Neuronal stem cell (in vitro differentiated cells): Measurements from ENCODE around the gene C6orf118. TPM values are rescaled to one million over a fixed set of nuclear protein-coding genes. Genes with fewer than 3 reads are reported as not detected.

ENCODE experiments used
- DNase-seq: peaks from one replicate; pipeline ENCODE4 v3.0.0-alpha.2; 2013; ENCODE audit warnings: low spot score
- H2AFZ ChIP-seq: one replicate; pipeline ENCODE4 v1.6.1; 2013; ENCODE audit warnings: mild to moderate bottlenecking, low read length, inconsistent platforms
- H2AK5ac ChIP-seq: 2 replicates; pipeline ENCODE4 v1.6.1; 2013; ENCODE audit warnings: low read depth, mild to moderate bottlenecking, inconsistent platforms, low read length, moderate library complexity, mixed read lengths
- H2BK120ac ChIP-seq: 2 replicates; pipeline ENCODE4 v1.6.1; 2013; ENCODE audit warnings: low read depth, mild to moderate bottlenecking, inconsistent platforms, low read length, moderate library complexity, mixed read lengths
- H2BK12ac ChIP-seq: one replicate; pipeline ENCODE4 v1.6.1; 2013; ENCODE audit warnings: low read length, inconsistent platforms
- H2BK15ac ChIP-seq: 2 replicates; pipeline ENCODE4 v1.6.1; 2013; ENCODE audit warnings: mild to moderate bottlenecking, low read length, inconsistent platforms, mixed read lengths
- H2BK5ac ChIP-seq: one replicate; pipeline ENCODE4 v1.6.1; 2013; ENCODE audit warnings: inconsistent platforms, mild to moderate bottlenecking, low read length, moderate library complexity
- H3K14ac ChIP-seq: one replicate; pipeline ENCODE4 v1.6.1; 2013; ENCODE audit warnings: low read length, inconsistent platforms
- H3K18ac ChIP-seq: 2 replicates; pipeline ENCODE4 v1.6.1; 2013; ENCODE audit warnings: low read length, inconsistent platforms
- H3K23ac ChIP-seq: 2 replicates; pipeline ENCODE4 v1.6.1; 2013; ENCODE audit warnings: low read depth, mild to moderate bottlenecking, mixed read lengths, low read length, inconsistent platforms; ENCODE audit not compliant: poor library complexity
- H3K27ac ChIP-seq: replicated peaks from 3 replicates; pipeline ENCODE4 v1.5.1; 2013; ENCODE audit warnings: low read length, inconsistent platforms
- H3K27me3 ChIP-seq, 3 experiments: 2 replicates each; pipeline ENCODE4 v1.6.1; 2013; ENCODE audit warnings: low read length in 3 of 3, mild to moderate bottlenecking in 2 of 3, inconsistent platforms in 1 of 3, low read depth in 1 of 3, mixed read lengths in 1 of 3, moderate library complexity in 1 of 3; ENCODE audit not compliant: control insufficient read depth in 3 of 3, insufficient read depth in 3 of 3
- H3K36me3 ChIP-seq, 2 donors: replicated peaks in 1 of 2; 2 replicates each; pipeline ENCODE4 v1.6.1; 2013; ENCODE audit warnings: low read length in 2 of 2; ENCODE audit not compliant: control insufficient read depth in 2 of 2, insufficient read depth in 2 of 2
- H3K4ac ChIP-seq: 2 replicates; pipeline ENCODE4 v1.6.1; 2013; ENCODE audit warnings: inconsistent platforms, mild to moderate bottlenecking, low read length, moderate library complexity
- H3K4me1 ChIP-seq, 2 donors: 1 replicate in 1 of 2; 2 replicates in 1 of 2; pipeline ENCODE4 v1.6.1; 2013; ENCODE audit warnings: low read length in 2 of 2, low read depth in 1 of 2; ENCODE audit not compliant: control insufficient read depth in 2 of 2, insufficient read depth in 1 of 2
- H3K4me2 ChIP-seq: one replicate; pipeline ENCODE4 v1.6.1; 2013; ENCODE audit warnings: mild to moderate bottlenecking, low read length, inconsistent platforms; ENCODE audit not compliant: insufficient read depth, poor library complexity, severe bottlenecking
- H3K4me3 ChIP-seq, 2 donors: 2 replicates each; pipeline ENCODE4 v1.5.1; 2013; ENCODE audit warnings: low read length in 2 of 2, mild to moderate bottlenecking in 2 of 2, inconsistent platforms in 1 of 2, moderate library complexity in 1 of 2
- H3K79me1 ChIP-seq: one replicate; pipeline ENCODE4 v1.6.1; 2013; ENCODE audit warnings: low read depth, mild to moderate bottlenecking, inconsistent platforms, low read length, moderate library complexity
- H3K9ac ChIP-seq: one replicate; pipeline ENCODE4 v1.6.1; 2013; ENCODE audit warnings: mild to moderate bottlenecking, low read depth, low read length, inconsistent platforms; ENCODE audit not compliant: poor library complexity
- H3K9me3 ChIP-seq, 2 donors: replicated peaks in 1 of 2; 2 replicates each; pipeline versions ENCODE3 to v1.6.1; 2013; ENCODE audit warnings: low read length in 2 of 2, mild to moderate bottlenecking in 2 of 2, inconsistent platforms in 1 of 2, low read depth in 1 of 2, mixed read lengths in 1 of 2, moderate library complexity in 1 of 2; ENCODE audit not compliant: control insufficient read depth in 2 of 2, insufficient read depth in 1 of 2
- H4K8ac ChIP-seq: one replicate; pipeline ENCODE4 v1.6.1; 2013; ENCODE audit warnings: low read depth, mild to moderate bottlenecking, inconsistent platforms, low read length, moderate library complexity
- H4K91ac ChIP-seq: one replicate; pipeline ENCODE4 v1.6.1; 2013; ENCODE audit warnings: low read length, low read depth, mild to moderate bottlenecking, inconsistent platforms; ENCODE audit not compliant: poor library complexity
- WGBS, 2 donors: extraction: QIAGEN DNeasy Blood & Tissue Kit; methylation state at CpG; one replicate each; pipeline ENCODE4 v1.1.7; 2013; ENCODE audit warnings: missing lambda C conversion rate in 2 of 2, mixed read lengths in 1 of 2; ENCODE audit not compliant: insufficient read length in 2 of 2, insufficient replicate concordance in 1 of 2; ENCODE audit errors: extremely low coverage in 2 of 2; 5-methylcytosine and 5-hydroxymethylcytosine counted together
- polyA plus RNA-seq, 2 experiments: library from polyadenylated mRNA; stranded (reverse); fragments of 200-250 nt; gene quantifications; one replicate each; pipeline ENCODE4 v1.2.3, GENCODE V29; 2013

The C6orf118 gene
- 17.6 TPM for polyA plus RNA-seq (2013, experiment 1 of 2)
- 15.7 TPM for polyA plus RNA-seq (2013, experiment 2 of 2)

DNA sequence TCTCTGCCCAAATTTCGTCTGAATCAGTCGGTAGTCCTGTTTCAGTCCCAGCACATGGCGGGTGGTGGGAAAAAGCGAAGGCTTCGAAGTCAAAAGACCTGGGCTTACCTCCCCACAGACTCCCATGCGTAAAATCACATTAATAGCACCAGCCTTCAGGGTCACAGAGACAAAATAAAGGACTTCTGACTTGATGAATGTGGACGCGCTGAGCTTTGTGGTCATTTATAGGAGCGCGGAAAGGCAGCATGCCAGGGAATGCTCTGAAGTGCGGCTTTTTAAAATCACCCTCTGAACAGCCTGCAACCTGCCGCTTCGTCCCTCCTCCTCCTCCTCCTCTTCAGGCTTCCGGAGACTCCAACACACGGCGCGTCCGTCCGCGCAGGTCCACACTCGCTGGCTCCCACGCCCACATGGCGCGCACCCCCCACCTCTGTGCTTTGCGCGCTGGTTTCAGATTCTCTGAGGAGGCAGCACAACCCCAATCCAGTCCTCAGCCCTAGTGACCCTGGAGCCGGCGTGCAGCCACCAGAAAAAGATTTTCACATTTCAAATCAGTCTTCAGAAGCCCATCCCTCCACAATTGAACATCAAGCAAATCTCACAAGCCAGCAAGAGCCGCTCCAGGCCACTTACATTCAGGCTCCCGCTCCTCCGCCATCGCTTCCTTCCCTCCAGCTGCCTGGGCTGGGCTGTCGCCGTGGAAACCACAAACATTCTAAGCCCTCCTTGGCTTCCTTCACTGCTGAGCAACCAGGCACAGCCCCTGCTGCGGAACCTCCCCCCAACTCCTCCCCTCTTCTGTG is at the start of gene C6orf118:
Gene C6orf118, minus strand, starts transcription at position 680 of the 806 bp plus-strand sequence. Its CDS starts 19 bp downstream, at position 661.
- Histone ChIP-seq H4K91ac (no peak within 1 kb of the TSS), H4K8ac (no peak within 1 kb of the TSS), H3K27me3 (no peaks in the 10 kb centered on the region), H3K27ac (no peak within 1 kb of the TSS), H2BK15ac (peak within 1 kb of the TSS; percentile 3), H3K4ac (no peak within 1 kb of the TSS), H2BK120ac (no peak within 1 kb of the TSS), H3K4me1 (peaks cover 11% of the 10 kb centered on the region in 2 donors), H2AFZ (peak within 1 kb of the TSS; percentile 89), H3K4me2 (peak within 1 kb of the TSS; percentile 79), H3K9me3 (no peaks in the 10 kb centered on the region), H3K18ac (peak within 1 kb of the TSS; percentile 63), H3K14ac (peak within 1 kb of the TSS; percentile 5), H2BK5ac (no peak within 1 kb of the TSS), H3K4me3 (peak within 1 kb of the TSS; percentile 54 to 73), H3K9ac (peak within 1 kb of the TSS; percentile 38), H2BK12ac (no peak within 1 kb of the TSS), H3K36me3 (no peaks in the 10 kb centered on the region), H3K79me1 (no peaks in the 10 kb centered on the region), H2AK5ac (peak within 1 kb of the TSS; percentile 15), H3K23ac (no peak within 1 kb of the TSS)
- DNase-seq = peak; percentile 78
- WGBS, 2 donors = no CpG with 5 or more reads among the region's 35 CpGs

DNA sequence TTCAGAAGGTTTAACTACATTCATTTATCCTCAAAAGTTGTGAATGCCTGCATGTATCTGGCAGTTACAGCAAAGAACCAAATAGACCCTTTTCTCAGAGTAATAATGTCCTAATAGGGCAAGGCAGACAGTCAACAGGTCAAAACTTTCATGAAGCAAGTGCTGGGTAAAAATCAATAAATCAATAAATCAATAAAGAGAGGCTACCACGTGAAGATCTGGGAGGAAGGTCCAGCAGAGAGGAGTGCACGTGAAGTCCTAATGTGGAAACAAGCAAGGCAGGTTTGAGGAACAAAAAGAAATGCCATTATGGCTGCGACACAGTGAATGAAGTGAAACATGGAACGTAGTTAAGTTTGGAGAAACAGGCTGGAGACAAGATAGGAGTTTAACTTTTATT is 36.3 kb upstream of the C6orf118 start:
- H2AFZ ChIP-seq = no peak overlapping the region
- WGBS, 2 donors = no CpG with 5 or more reads among the region's 4 CpGs
- peaks cover under 1 to 6% of the 10 kb centered on the region in 2 donors for H3K4me1 ChIP-seq
- no peak overlapping the region for H4K8ac ChIP-seq
- H4K91ac ChIP-seq = no peak overlapping the region
- H2AK5ac ChIP-seq = no peak overlapping the region
- no peak overlapping the region for H3K23ac ChIP-seq
- H3K4me2 ChIP-seq = no peak overlapping the region
- H3K36me3 ChIP-seq = peaks cover 8 to 50% of the 10 kb centered on the region in 2 donors
- no peak overlapping the region for H2BK12ac ChIP-seq
- no peak overlapping the region for H3K27ac ChIP-seq
- H2BK5ac ChIP-seq = no peak overlapping the region
- no peak overlapping the region for H3K4me3 ChIP-seq
- H3K27me3 ChIP-seq = no peaks in the 10 kb centered on the region
- H2BK120ac ChIP-seq = no peak overlapping the region
- no peak overlapping the region for H3K14ac ChIP-seq
- DNase-seq = no peak
- H3K9ac ChIP-seq = no peak overlapping the region
- H3K79me1 ChIP-seq = no peaks in the 10 kb centered on the region
- no peak overlapping the region for H2BK15ac ChIP-seq
- no peak overlapping the region for H3K18ac ChIP-seq
- no peak overlapping the region for H3K4ac ChIP-seq
- H3K9me3 ChIP-seq = peaks cover 6 to 16% of the 10 kb centered on the region in 2 donors

DNA sequence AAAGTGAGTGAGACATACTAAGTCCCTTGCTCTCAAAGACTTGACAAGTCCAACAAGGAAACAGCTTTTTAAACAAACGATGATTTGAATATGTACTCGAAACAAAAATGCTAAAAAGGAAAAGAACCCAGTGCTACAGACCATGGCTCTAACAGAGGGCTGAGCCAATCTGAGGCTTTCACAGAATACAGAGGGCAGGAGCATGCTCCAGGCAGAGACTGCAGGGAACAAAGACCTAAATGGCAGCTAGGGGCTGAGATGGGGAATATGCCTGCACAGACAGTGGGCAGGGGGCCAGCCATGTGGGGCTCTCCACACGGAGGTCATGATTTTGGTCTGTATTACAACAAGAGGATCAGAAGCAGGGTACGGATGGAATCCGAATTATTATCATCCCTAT is 31.1 kb upstream of the C6orf118 start:
- Histone ChIP-seq H2AK5ac (no peak overlapping the region), H2BK120ac (no peak overlapping the region), H3K4ac (no peak overlapping the region), H3K79me1 (no peaks in the 10 kb centered on the region), H3K4me3 (no peak overlapping the region), H3K27ac (no peak overlapping the region), H4K91ac (no peak overlapping the region), H3K18ac (no peak overlapping the region), H3K23ac (no peak overlapping the region), H3K9ac (no peak overlapping the region), H2BK12ac (no peak overlapping the region), H3K4me2 (no peak overlapping the region), H4K8ac (no peak overlapping the region), H2BK5ac (no peak overlapping the region), H3K4me1 (peaks cover 4 to 12% of the 10 kb centered on the region in 2 donors), H2AFZ (peak overlapping the region; percentile 71), H3K14ac (no peak overlapping the region), H2BK15ac (no peak overlapping the region), H3K36me3 (peaks cover 7 to 50% of the 10 kb centered on the region in 2 donors), H3K27me3 (no peaks in the 10 kb centered on the region), H3K9me3 (peaks cover 2 to 7% of the 10 kb centered on the region in 2 donors)
- no CpG with 5 or more reads among the region's 5 CpGs for WGBS, 2 donors
- DNase-seq = no peak

DNA sequence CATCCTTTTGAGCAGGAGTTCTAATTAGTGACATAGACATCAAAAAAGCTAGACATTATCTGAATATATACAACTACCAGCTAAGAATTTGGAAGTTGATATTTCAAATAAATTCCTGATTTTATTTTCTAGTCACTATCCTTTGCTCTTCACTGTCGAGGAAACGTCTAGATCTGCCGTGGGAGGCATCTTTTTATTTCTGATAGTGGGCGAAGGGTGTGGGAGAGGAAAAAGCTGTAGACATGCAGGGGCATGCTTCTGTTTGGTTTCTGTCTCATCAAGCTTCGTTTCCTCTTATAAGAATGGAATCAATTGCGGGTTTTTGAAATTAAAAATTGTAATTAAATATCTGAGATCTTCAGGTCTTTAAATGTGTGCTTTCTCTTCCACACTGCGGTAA is 16.2 kb upstream of the C6orf118 start:
- H4K8ac ChIP-seq = no peak overlapping the region
- DNase-seq = no peak
- no peak overlapping the region for H3K23ac ChIP-seq
- no peak overlapping the region for H2BK15ac ChIP-seq
- no peak overlapping the region for H3K14ac ChIP-seq
- no peak overlapping the region for H3K4me2 ChIP-seq
- no peaks in the 10 kb centered on the region for H3K27me3 ChIP-seq
- no peak overlapping the region for H2BK120ac ChIP-seq
- H3K79me1 ChIP-seq = no peaks in the 10 kb centered on the region
- H2BK12ac ChIP-seq = no peak overlapping the region
- H2BK5ac ChIP-seq = no peak overlapping the region
- H2AK5ac ChIP-seq = no peak overlapping the region
- H3K9ac ChIP-seq = no peak overlapping the region
- no peak overlapping the region for H2AFZ ChIP-seq
- H3K27ac ChIP-seq = no peak overlapping the region
- no peak overlapping the region for H4K91ac ChIP-seq
- H3K4me3 ChIP-seq = no peak overlapping the region
- no peak overlapping the region for H3K4ac ChIP-seq
- peaks cover 0 to 35% of the 10 kb centered on the region in 2 donors for H3K36me3 ChIP-seq
- no peaks in the 10 kb centered on the region for H3K4me1 ChIP-seq
- peaks cover 13% of the 10 kb centered on the region in 2 donors for H3K9me3 ChIP-seq
- no peak overlapping the region for H3K18ac ChIP-seq
- no CpG with 5 or more reads among the region's 7 CpGs for WGBS, 2 donors
